ENCODE measurements around the gene CACNB4. TPM values are rescaled to one million over a fixed set of nuclear protein-coding genes. Genes with fewer than 3 reads are reported as not detected.

CACNB4 gene
- total RNA-seq, 2 donors from 2014 or later = 5.6 to 13.8 TPM

- Histone ChIP-seq H3K27ac (no peak overlapping the region), H3K27me3 (replicated peaks; ENCODE audit: insufficient read depth) (no peaks in the 10 kb centered on the region), H3K4me3 (no peak overlapping the region), H3K36me3 (no peaks in the 10 kb centered on the region), H3K4me1 (ENCODE audit: control insufficient read depth in 1 of 2, low read depth in 2 of 2) (no peaks in the 10 kb centered on the region), H3K9me3 (no peaks in the 10 kb centered on the region)
- ATAC-seq (ENCODE audit: insufficient number of reproducible peaks, low FRiP score, low read depth) = no peak
- DNase-seq (ENCODE audit: low spot score) = no peak
- TF ChIP-seq CTCF (IDR thresholded peaks at IDR 0.05) = no peak
Measured at GRCh38 chr2:152068226-152068625, 30.6 kb downstream of the CACNB4 start.

- Histone ChIP-seq H3K27me3 (replicated peaks; ENCODE audit: insufficient read depth) (no peaks in the 10 kb centered on the region), H3K36me3 (no peaks in the 10 kb centered on the region), H3K4me3 (no peak overlapping the region), H3K4me1 (ENCODE audit: control insufficient read depth in 1 of 2, low read depth in 2 of 2) (no peaks in the 10 kb centered on the region), H3K27ac (no peak overlapping the region), H3K9me3 (no peaks in the 10 kb centered on the region)
- no peak for DNase-seq (ENCODE audit: low spot score)
- ATAC-seq (ENCODE audit: insufficient number of reproducible peaks, low FRiP score, low read depth) = no peak
- no peak for TF ChIP-seq CTCF (IDR thresholded peaks at IDR 0.05)
Measured at GRCh38 chr2:152067823-152068222, 31.0 kb downstream of the CACNB4 start.

GRCh38 chr2:152065945-152066344 is 32.9 kb downstream of the CACNB4 start:
- H3K4me3 ChIP-seq = no peak overlapping the region
- no peaks in the 10 kb centered on the region for H3K36me3 ChIP-seq
- H3K27me3 ChIP-seq (replicated peaks; ENCODE audit: insufficient read depth) = no peaks in the 10 kb centered on the region
- TF ChIP-seq CTCF (IDR thresholded peaks at IDR 0.05) = no peak
- H3K9me3 ChIP-seq = no peaks in the 10 kb centered on the region
- DNase-seq (ENCODE audit: low spot score) (no peak), ATAC-seq (ENCODE audit: insufficient number of reproducible peaks, low FRiP score, low read depth) (no peak)
- peaks cover 0 to 4% of the 10 kb centered on the region in 2 donors for H3K4me1 ChIP-seq (ENCODE audit: control insufficient read depth in 1 of 2, low read depth in 2 of 2)
- H3K27ac ChIP-seq = no peak overlapping the region

GRCh38 chr2:152064001-152064400 is 34.8 kb downstream of the CACNB4 start:
- H3K27ac ChIP-seq = no peak overlapping the region
- H3K9me3 ChIP-seq = no peaks in the 10 kb centered on the region
- peaks cover 0 to 4% of the 10 kb centered on the region in 2 donors for H3K4me1 ChIP-seq (ENCODE audit: control insufficient read depth in 1 of 2, low read depth in 2 of 2)
- H3K36me3 ChIP-seq = no peaks in the 10 kb centered on the region
- no peak for DNase-seq (ENCODE audit: low spot score)
- no peaks in the 10 kb centered on the region for H3K27me3 ChIP-seq (replicated peaks; ENCODE audit: insufficient read depth)
- ATAC-seq (ENCODE audit: insufficient number of reproducible peaks, low FRiP score, low read depth) = no peak
- no peak for TF ChIP-seq CTCF (IDR thresholded peaks at IDR 0.05)
- no peak overlapping the region for H3K4me3 ChIP-seq

GRCh38 chr2:152063325-152063924 is 35.4 kb downstream of the CACNB4 start:
- H3K9me3 ChIP-seq = no peaks in the 10 kb centered on the region
- no peaks in the 10 kb centered on the region for H3K36me3 ChIP-seq
- TF ChIP-seq CTCF (IDR thresholded peaks at IDR 0.05) = no peak
- H3K4me3 ChIP-seq = no peak overlapping the region
- ATAC-seq (ENCODE audit: insufficient number of reproducible peaks, low FRiP score, low read depth) (no peak), DNase-seq (ENCODE audit: low spot score) (no peak)
- no peaks in the 10 kb centered on the region for H3K27me3 ChIP-seq (replicated peaks; ENCODE audit: insufficient read depth)
- no peak overlapping the region for H3K27ac ChIP-seq
- peaks cover 0 to 4% of the 10 kb centered on the region in 2 donors for H3K4me1 ChIP-seq (ENCODE audit: control insufficient read depth in 1 of 2, low read depth in 2 of 2)
